Hepatocyte (in vitro differentiated cells): ENCODE data around the gene TWF2.

Source experiments
- CTCF ChIP-seq: fragments of 200-600 bp; sonication (generic); IDR thresholded peaks from 2 replicates; pipeline ENCODE4 v1.5.1; 2016; ENCODE audit warnings: antibody characterized with exemption, mild to moderate bottlenecking; ENCODE audit not compliant: poor library complexity
- EZH2phosphoT487 ChIP-seq: fragments of 200-600 bp; sonication (generic); IDR thresholded peaks from one replicate; pipeline ENCODE4 v1.6.1; 2018; ENCODE audit warnings: antibody characterized with exemption, mild to moderate bottlenecking, low read depth, moderate library complexity; ENCODE audit not compliant: unreplicated experiment, severe bottlenecking

- TF ChIP-seq CTCF (no peak), EZH2phosphoT487 (no peak)
Measured at GRCh38 chr3:52250122-52250521, 11.2 kb upstream of the TWF2 start.
